A549 treated with Mapracorat at 1 μM for 4 hours (cell line): ENCODE measurements around the gene GRM2. TPM values are rescaled to one million over a fixed set of nuclear protein-coding genes. Genes with fewer than 3 reads are reported as not detected.

ENCODE experiments used
- total RNA-seq: library from RNA; stranded (reverse); fragments of 200-300 nt; extraction: Qiagen RNA extraction; gene quantifications from 5 replicates; pipeline ENCODE4 v1.2.3, GENCODE V29; 2022

The GRM2 gene
- total RNA-seq, result 0.05 to 0.13 TPM in 2 of 5 replicates, not detected in the others

GRCh38 chr3:51706788-51707731, at the start of gene GRM2:
TSS of gene GRM2 (plus strand) at chr3:51707068. CDS start at chr3:51708984, 1,916 bp downstream.

GRCh38 chr3:51670823-51671733, 35.8 kb upstream of the GRM2 start, which contains the start of gene TEX264:
TSS of gene TEX264 (plus strand) at chr3:51671252. CDS start at chr3:51674305, 3,053 bp downstream.

Other genes with a start within 250 kb of the GRM2 start
- 10.9 to 14.2 TPM (median 12.1 TPM) in 5 replicates for gene DCAF1, start 207.1 kb upstream of the GRM2 start, total RNA-seq
- gene RAD54L2, start 168.3 kb upstream of the GRM2 start, total RNA-seq, result 3.6 to 4.1 TPM (median 3.9 TPM) in 5 replicates
- 59.8 to 76.0 TPM (median 68.2 TPM) in 5 replicates for gene TEX264, start 35.8 kb upstream of the GRM2 start, total RNA-seq
- gene IQCF6, start 72.2 kb downstream of the GRM2 start, total RNA-seq, result not detected in 5 replicates
- not detected in 5 replicates for gene IQCF2, start 154.5 kb downstream of the GRM2 start, total RNA-seq
- not detected in 5 replicates for gene IQCF5, start 168.5 kb downstream of the GRM2 start, total RNA-seq
- not detected in 5 replicates for gene IQCF1, start 196.3 kb downstream of the GRM2 start, total RNA-seq
- gene RRP9, start 234.8 kb downstream of the GRM2 start, total RNA-seq, result 36.8 to 50.5 TPM (median 45.0 TPM) in 5 replicates
- gene PARP3, start 235.3 kb downstream of the GRM2 start, total RNA-seq, result 8.0 to 10.6 TPM (median 8.5 TPM) in 5 replicates
- gene GPR62, start 248.3 kb downstream of the GRM2 start, total RNA-seq, result not detected in 5 replicates